Suppressor macrophage (primary cell): ENCODE data around the gene BNC1.

Experiments
- DNase-seq, 4 experiments: peaks; one replicate each; pipeline ENCODE4 v3.0.0-alpha.2; 2020 to 2022
- total RNA-seq, 17 experiments: gene quantifications; one replicate each; lab custom pipeline; 2026; ENCODE audit warnings: mixed read lengths in 6 of 17, inconsistent platforms in 3 of 17; lab: John Stamatoyannopoulos, UW

The BNC1 gene
- total RNA-seq: 0 to 2.0 (median 0) reads per million in 17 experiments

- no peak for DNase-seq
These were observed at the start of gene BNC1 for GRCh38 chr15:83284559-83285283. Gene BNC1, minus strand, starts transcription at chr15:83284664. Its CDS starts 36 bp downstream, at chr15:83284628.

- DNase-seq: no peak
These were observed 42.6 kb upstream of the BNC1 start for GRCh38 chr15:83327041-83327440.

- no peak for DNase-seq
These were observed 40.3 kb upstream of the BNC1 start for GRCh38 chr15:83324799-83325198.

- no peak for DNase-seq
These were observed 38.8 kb upstream of the BNC1 start for GRCh38 chr15:83323296-83323711.

- DNase-seq: no peak
These were observed 38.2 kb upstream of the BNC1 start for GRCh38 chr15:83322691-83323090.

GRCh38 chr15:83322061-83322460, 37.6 kb upstream of the BNC1 start:
- DNase-seq: no peak

- no peak for DNase-seq
These were observed 36.4 kb upstream of the BNC1 start for GRCh38 chr15:83320844-83321243.

- no peak for DNase-seq
These were observed 35.9 kb upstream of the BNC1 start for GRCh38 chr15:83320404-83320803.

- DNase-seq: no peak
These were observed 35.3 kb upstream of the BNC1 start for GRCh38 chr15:83319771-83320170.

- DNase-seq: no peak
These were observed 34.5 kb upstream of the BNC1 start for GRCh38 chr15:83318861-83319415.

GRCh38 chr15:83318036-83318435, 33.6 kb upstream of the BNC1 start:
- DNase-seq: no peak

GRCh38 chr15:83312071-83312470, 27.6 kb upstream of the BNC1 start:
- no peak for DNase-seq

- DNase-seq: no peak
These were observed 26.3 kb upstream of the BNC1 start for GRCh38 chr15:83310521-83311456.

- no peak for DNase-seq
These were observed 24.2 kb upstream of the BNC1 start for GRCh38 chr15:83308671-83309070.

- no peak for DNase-seq
These were observed 22.1 kb upstream of the BNC1 start for GRCh38 chr15:83306561-83306960.

- no peak for DNase-seq
These were observed 21.3 kb upstream of the BNC1 start for GRCh38 chr15:83305704-83306291.

GRCh38 chr15:83304861-83305703, 20.6 kb upstream of the BNC1 start:
- no peak for DNase-seq

- no peak for DNase-seq
These were observed 19.1 kb upstream of the BNC1 start for GRCh38 chr15:83303535-83303934.

GRCh38 chr15:83300826-83301225, 16.4 kb upstream of the BNC1 start:
- DNase-seq: no peak

GRCh38 chr15:83299462-83299861, 15.0 kb upstream of the BNC1 start:
- no peak for DNase-seq

GRCh38 chr15:83295417-83295816, 11.0 kb upstream of the BNC1 start:
- no peak for DNase-seq

- no peak for DNase-seq
These were observed 8.7 kb upstream of the BNC1 start for GRCh38 chr15:83293201-83293600.
